GM21786 (cell line): ENCODE measurements around the gene CDNF.
A peak's percentile ranks its signal among the peaks of the same experiment; 100 is the strongest.
"Not testable (repeated sequence)": the region's sequence is repeated elsewhere in the genome, so short reads cannot be mapped to it uniquely, and the experiment has no call there.

Experiments
- ATAC-seq: cut with Tn5 transposase; IDR thresholded peaks from one replicate; pipeline ENCODE4 v1.9.1; 2021; ENCODE audit not compliant: unreplicated experiment

The CDNF gene

DNA sequence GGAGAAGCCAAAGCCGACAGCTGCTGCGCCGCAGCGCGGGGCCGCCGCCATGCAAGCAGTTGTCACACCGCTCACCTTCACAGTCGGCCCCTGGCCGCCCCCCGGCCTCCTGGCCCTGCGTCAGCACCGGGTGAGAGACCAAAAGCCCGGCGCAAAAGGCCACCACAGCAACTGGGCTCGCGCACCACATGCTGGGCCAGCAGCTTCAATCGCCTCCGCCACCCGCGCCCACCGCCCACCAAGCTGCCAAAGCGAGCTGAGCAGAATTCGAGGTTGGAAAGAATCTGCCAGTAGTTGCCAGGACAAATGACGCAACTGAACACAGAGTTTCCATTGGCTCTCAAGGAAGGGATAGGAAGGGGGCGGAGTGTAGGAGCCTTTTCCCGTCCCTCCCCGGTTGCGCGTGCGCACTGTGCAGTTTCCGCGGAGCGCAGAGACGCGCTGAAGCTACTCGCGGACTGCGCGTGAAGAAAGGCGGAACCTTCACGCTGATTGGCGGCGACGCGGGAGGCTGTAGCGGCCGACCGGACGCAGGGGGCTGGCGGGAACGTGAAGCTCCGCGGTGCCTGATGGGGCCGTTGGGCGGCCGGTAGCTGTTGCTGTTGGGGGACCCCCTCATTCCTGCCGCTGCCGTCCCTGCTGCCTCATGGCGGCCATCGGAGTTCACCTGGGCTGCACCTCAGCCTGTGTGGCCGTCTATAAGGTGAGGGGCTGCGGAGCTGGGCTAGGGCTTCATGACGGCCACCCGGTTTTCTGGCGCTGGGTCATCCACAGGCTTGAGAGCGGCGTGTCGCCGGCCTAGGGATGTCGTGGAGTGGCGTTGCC is at the start of gene CDNF, which contains the start of the genes HSPA14 and MSANTD7:
CDNF (minus strand) TSS at position 281 of the 825 bp plus-strand sequence; CDS start at position 190, 91 bp downstream.
HSPA14 (plus strand) TSS at position 550 of the 825 bp plus-strand sequence; CDS start at position 647, 97 bp downstream.
MSANTD7 (plus strand) TSS at position 550 of the 825 bp plus-strand sequence. CDS start 3,979 bp downstream, outside the sequence.
- peak; percentile 90 for ATAC-seq

DNA sequence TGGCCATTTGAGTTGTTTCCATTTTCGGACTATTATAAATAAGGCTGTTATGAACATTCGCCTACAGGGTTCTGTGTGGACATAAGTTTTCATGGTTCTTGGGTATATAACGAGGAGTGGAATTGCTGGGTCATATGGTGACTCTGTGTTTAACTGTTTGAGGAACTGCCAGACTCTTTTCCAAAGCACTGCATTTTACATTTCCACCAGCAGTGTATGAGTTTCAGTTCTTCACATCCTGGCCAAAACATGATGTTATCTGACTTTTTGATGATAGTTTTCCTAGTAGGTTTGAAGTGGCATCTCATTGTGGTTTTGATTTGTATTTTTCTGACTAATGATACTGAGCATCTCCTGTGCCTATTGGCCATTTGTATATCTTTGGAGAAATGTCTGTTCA is 46.2 kb upstream of the CDNF start:
- no peak for ATAC-seq

DNA sequence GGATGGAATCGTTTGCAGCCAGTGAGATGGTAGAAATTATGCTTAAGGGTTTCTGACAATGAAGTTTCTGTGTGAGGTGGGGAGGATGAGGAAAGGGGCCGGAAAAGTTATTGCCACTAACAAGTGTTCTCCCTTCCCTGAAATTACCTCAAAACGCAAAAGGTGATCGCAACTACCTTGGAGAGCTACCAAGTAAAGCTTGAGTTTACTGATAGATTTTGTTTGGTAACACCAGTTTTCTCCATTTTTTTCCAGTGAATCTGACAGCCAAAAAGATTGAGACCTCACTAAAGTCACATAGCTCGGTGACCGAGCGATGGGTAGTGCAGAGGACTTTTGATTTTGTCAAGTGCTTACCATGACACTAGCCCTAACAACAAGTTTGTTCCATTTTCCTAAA is 42.4 kb upstream of the CDNF start:
- ATAC-seq, result no peak

DNA sequence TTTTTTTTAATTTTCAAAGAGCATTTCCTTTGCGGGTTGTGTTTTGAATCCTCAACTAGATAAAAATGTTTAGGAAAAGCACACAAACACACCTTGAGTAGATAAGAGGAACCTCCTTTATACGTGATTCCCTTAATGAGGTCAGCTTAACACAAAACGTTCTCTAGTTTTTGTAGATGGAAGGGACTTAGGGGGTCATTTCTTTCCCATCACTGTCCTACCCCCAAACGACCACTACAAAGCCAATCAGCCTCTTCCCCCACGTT is 42.0 kb upstream of the CDNF start:
- no peak for ATAC-seq

DNA sequence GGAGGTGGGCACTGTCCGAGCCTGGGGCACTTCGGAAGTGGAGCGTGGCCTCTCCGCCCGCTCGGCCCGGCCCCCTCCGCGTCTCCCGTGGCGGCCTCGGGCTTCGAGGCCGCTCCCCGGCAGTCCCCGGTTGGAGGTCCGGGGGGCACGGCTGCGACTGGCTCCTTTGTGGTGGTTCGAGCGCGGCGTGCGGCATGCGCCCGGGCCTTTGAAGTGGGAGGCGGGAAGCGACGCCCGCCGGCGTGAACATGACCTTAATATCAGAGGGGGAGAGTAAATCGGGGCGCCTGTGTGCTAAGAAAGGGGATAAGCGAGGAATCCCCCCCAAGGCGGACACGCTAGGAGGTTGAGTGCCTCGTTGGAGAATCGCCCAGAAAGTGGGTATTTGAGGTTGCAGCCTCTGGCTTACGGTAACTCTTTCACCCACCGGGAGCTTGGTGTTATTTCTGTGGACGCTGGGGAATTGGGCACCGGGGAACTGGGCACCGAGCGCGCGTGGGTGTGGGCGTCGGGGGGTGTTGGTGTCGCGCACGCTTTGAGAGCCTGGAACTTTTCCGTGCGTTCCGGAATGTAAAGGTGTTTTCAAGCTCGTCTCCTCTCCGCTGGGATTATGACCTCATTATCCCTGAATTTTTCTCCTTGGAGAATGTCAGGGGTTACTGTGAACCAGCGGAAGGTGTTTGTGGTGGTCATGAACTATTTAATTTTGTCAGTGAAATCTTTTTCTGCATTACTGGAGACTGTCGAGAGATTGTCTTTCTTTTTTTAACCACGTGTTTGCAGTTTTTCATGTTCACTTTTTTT is 41.5 kb upstream of the CDNF start:
- peak; percentile 8 for ATAC-seq

DNA sequence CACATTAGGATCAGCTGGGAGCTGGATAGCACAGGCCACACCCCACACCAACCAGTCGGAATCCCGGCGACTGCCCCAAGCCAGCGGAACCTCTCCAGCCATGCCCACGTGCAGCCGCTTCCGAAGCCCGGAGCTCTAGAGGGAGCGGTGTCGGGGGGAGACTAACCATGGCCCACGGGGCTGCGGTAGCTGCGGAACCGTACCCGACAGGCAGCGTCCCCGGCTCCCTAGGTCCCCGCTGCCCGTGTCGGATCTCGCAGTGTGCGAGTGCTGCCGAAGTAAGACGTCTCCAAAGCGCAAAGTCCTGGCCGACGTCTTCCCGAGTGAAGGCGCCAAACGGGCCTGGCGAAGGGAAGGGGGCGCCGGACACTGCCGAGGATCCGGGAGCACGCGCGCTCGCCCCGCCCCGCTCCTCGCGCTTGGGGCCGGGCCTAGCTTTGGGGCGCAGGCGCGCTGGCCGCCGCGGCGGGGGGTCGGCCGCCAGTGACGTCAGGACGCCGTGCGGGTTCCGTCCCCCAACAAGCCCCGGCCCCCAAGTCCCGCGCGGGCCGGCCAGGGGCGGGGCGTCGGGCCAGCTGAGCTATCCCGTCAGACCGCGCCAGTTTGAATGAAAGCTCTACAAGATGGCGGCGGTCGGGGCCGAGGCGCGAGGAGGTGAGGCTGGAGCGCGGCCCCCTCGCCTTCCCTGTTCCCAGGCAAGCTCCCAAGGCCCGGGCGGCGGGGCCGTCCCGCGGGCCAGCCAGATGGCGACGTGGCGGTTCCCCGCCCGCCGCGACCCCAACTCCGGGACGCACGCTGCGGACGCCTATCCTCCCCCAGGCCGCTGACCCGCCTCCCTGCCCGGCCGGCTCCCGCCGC is 40.7 kb upstream of the CDNF start, which contains the start of gene SUV39H2:
SUV39H2 (plus strand) TSS at position 601 of the 858 bp plus-strand sequence; CDS start at position 624, 23 bp downstream.
- ATAC-seq, result peak; percentile 87

DNA sequence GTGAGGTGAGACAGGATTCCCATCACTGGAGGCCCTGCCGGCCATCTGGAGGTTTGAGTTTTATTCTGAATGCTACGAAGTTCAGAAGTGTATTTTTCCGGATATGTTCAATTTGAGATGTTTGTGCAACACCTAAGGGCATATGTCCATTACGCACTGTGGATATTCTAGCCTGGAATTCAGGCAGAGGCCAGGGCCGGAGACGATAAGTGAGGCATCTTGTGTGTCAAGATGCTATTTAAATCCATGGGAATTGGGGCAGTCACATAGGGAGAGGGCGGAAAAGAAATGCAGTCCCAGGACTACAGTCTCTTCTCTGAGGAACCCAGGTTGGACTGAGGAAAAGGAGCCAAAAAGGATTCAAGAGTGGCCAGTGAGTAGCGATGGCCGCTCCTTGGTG is 38.9 kb upstream of the CDNF start:
- no peak for ATAC-seq

DNA sequence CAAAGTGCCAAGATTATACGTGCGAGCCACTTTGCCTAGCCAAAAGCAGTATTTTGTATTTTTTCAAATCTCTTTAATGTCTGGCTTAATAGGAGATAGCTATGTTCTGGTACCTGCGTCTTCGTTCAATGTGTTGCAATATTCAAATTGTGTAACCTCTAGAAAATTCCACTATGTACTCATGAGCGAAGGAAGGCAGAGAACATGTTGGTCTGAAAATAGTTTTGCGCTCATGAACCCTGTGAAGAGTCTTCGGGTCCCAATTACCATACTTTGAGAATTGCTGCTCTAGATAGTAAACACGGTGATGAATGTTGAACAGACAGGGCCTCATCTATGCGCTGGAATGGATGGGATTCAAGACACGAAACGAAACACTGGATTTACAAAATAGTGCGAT is 38.1 kb upstream of the CDNF start:
- no peak for ATAC-seq

DNA sequence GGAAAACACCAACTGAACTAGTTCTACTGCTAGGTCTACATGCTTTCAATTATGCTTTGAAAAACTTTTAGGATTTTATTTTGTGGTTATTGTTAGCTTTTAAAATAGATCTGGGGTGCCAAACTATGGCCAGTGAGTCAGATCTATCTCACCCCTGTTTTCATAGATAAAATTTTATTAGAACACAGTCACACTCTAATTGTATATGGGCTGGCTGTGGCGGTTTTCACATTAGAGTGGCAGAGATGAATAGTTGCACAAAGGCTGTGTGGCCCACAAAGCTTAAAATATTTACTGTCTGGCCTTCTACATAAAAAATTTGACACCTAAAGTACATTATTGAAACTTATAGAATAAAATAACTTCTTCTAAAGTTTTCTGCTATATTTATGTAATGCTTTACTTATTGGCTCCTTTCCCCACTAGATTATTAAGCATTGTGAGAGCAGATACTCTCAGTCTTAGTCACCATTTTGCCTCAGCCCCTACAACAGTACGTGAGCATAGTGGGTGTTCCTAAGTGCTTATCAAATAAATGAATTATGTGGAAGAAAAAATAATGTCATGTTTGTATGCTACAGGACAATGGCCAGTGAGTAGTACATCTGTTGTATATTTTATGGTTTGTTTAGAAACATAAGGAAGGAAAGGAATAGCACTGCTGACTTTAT is 35.4 kb upstream of the CDNF start:
- ATAC-seq, result peak; percentile 55

DNA sequence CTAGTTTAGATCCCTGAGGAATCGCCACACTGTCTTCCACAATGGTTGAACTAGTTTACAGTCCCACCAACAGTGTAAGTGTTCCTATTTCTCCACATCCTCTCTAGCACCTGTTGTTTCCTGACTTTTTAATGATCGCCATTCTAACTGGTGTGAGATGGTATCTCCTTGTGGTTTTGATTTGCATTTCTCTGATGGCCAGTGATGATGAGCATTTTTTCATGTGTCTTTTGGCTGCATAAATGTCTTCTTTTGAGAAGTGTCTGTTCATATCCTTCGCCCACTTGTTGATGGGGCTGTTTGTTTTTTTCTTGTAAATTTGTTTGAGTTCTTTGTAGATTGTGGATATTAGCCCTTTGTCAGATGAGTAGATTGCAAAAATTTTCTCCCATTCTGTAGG is 27.0 kb upstream of the CDNF start:
- not testable (repeated sequence) for ATAC-seq

DNA sequence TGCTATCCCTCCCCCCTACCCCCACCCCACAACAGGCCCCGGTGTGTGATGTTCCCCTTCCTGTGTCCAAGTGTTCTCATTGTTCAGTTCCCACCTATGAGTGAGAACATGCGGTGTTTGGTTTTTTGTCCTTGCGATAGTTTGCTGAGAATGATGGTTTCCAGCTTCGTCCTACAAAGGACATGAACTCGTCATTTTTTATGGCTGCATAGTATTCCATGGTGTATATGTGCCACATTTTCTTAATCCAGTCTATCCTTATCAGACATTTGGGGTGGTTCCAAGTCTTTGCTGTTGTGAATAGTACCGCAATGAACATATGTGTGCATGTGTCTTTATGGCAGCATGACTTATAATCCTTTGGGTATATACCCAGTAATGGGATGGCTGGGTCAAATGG is 26.6 kb upstream of the CDNF start:
- ATAC-seq, result not testable (repeated sequence)

DNA sequence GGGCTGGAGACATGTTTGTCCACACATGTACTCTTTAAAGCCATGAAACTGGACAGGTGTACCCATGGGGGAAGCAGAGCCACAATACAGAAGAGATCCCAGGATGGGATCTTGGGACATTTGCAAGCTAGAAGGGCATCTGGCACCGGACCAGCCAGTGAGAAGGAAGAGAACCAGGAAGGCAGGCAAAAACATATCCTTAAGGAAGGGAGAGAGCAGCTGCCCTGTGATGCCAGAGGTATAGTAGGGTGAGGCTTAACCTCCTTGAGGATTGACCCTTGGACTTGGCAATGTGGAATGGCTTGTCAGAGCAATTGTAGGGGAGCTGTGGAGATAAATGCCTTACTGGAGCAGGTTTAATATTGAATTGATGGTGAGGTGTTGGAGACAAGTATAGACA is 23.0 kb upstream of the CDNF start:
- no peak for ATAC-seq

DNA sequence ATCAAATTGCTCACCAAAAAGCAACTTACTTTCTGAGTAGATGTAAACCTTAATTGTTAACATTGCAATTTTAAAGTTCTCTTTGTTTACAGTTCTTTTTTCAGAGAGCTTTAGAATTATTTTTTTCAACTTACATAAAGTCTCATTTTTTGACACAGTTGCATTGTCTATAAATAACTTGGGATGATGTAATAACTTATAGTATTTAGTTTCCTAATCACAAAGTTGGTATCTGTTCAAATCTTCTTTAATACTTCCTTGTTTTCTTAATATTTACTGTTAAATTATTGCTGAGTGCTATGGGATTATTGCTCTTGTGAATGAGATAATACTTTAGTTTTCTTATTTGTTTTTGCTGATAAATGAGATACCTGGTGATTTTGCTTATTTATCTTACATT is 21.9 kb upstream of the CDNF start:
- ATAC-seq, result no peak

DNA sequence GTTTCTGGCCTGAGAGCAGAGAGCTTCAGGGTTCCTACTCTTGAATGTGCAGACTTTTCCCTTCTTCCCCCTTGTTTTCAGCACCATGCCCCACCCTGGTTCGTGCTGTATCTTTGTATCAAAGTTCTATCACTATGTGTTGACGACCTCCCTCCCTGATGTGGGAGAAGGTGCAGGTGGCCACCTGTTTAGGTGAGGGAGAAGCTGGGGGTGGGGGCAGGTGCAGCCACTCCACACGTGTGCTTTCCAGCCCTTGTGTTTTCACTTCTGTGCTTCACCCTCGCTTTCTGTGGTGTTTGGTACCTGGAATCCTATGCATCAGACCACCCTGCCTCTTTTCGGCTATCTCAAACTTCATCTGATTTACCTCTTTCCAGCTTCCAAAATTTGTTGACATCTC is 21.2 kb upstream of the CDNF start:
- ATAC-seq, result no peak

DNA sequence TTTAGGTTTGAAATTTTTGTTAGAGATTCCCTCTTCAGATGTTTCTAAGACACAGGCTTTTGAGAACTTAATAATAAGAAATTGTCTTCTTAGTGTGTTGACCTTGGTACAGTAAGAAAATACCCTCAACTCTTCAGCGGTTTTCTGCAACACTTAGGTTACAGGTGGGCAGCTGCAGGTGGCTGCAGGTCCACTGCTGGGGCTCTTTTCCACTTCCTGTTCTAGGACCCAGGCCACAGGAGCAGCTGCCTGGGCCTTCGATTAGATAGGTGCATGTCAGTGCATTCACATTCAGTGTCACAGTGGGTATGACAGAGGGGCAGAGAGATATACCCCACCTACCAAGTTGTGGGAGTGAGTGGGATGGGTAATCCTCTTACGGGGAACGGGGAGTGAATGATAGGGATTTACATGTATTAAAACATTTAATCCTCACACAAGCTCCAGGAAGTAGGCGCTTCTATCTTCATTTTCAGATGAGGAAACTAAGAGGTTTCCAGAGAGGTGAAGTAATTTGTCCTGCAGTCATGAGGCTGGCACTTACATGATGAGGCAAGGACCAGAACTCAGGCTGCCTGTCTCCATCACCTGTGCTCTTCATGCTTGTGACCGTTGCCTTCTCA is 20.6 kb upstream of the CDNF start:
- ATAC-seq, result no peak

DNA sequence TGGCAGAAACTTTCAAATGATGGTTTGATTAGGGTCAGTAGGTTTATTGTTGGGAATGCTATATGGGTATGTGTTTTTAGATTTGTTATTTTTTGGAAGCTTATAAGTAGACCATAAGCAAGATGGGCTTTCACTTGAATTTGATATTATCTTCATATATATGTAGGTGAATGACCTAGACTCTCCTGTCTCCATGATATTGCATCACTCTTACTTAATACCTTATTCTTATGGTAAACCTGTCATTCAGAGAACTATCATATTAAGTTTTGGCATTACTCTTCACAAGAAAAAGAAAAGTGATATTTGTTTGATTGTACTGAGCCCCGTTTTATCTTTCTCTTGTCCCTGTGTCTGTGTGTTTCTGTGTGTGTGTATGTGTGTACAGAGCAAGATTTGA is 17.6 kb upstream of the CDNF start:
- no peak for ATAC-seq

DNA sequence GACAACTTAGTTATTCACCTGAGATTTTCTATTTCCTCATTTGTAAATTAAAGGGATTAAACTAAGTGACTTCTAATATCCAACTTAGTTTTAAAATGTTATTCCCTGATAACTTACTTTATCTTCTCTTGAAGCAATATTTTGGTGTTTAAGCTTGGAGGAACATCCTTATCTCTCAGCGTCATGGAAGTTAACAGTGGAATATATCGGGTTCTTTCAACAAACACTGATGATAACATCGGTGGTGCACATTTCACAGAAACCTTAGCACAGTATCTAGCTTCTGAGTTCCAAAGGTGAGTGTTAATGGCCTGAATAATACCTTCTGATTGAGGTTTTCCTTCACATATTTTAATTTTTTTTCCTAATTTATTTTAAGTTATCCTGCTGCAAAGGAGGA is 14.4 kb upstream of the CDNF start:
- ATAC-seq, result no peak

DNA sequence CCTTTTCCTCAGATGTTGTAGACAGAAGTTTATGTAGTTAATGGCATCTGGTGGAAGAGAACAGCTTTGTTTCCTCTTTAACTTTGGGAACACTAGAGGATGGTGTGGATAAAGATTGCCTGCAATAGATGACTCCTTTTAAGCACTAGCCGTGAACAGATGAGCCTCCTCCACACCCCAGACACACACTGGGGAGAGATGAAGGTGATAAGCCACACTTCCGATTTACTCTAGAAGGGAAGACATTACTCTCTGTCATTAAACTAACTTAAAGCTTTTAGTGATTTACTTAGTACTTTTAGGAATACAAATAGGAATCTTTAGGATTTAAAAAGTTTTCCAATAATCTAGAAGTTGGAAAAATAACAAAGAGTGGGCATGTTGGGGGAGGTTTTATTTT is 7.1 kb upstream of the CDNF start:
- no peak for ATAC-seq

DNA sequence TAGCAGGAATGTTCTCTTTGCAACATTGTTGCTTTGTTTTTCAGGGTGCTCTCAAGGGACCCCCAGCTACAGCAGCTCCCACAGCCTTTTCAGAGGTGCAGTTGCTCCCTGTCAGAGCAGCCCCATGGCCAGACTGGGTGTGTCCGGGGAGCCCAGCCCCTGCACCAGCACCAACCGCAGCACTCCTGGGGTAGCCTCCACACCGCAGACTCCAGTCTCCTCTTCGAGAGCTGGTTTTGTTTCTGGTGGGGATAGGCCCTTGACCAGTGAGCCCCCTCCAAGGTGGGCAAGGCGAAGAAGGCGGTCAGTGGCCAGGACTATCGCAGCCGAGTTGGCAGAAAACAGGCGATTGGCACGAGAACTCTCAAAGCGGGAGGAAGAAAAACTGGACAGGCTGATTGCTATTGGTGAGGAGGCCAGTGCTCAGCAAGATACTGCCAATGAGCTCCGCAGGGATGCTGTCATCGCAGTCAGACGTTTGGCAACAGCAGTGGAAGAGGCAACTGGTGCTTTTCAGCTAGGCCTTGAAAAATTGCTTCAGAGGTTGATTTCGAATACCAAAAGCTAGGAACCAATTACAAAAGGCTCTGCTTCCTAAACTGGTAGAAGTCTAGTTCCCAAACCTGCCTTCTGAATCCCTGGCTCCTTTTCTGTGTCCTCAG is 5.6 kb upstream of the CDNF start:
- ATAC-seq, result no peak

DNA sequence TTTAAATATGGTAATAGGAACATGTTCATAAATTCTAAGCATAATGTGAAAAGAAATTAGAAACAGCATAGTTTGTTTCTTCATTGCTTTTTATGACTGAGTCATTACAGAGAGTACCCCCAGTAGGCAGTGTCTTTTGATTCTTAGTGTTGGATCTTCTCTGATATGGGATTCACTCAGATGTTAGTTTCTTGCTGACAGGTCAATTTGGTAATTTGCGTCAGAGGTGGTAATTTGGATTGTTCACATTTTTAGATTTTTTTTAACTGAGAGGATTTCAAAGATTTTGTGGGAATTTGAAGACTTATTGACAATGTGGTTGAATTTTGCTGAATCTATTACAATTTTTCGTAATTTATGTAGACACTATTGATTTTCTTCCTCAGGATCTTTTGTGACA is 2.3 kb upstream of the CDNF start:
- no peak for ATAC-seq
